Stimulated activated CD8-positive, alpha-beta memory T cell treated with anti-CD3 and anti-CD28 coated beads, Interleukin-12 subunit alpha, Interleukin-12 subunit beta, amount 100 ng/mL, for 1 hour (primary cell): ENCODE results near the gene KIF3B.
"Not testable (repeated sequence)": the region's sequence is repeated elsewhere in the genome, so short reads cannot be mapped to it uniquely, and the experiment has no call there.

Source experiments
- DNase-seq: peaks from one replicate; pipeline ENCODE4 v3.0.0-alpha.2; 2020; ENCODE audit warnings: low read depth

KIF3B gene

DNA sequence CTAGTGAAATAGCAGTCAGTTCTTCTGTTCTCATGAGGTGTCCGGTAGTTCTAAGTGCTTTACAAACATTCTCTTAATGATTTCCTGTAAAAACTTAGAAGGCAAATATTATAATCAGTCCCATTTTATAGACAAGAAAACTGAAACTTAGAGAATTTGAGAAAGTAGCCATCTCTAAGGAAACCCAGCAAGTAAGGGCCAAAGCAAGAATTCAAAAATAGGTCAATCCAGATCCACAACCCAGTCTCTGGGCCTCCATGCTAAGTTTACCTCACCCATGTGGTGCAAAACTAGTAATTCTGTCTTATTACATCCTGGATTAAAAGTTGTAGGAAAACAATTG is 53.1 kb downstream of the KIF3B start:
- no peak for DNase-seq

GRCh38 chr20:32332614-32333013 is 55.2 kb downstream of the KIF3B start:
- DNase-seq = no peak

DNA sequence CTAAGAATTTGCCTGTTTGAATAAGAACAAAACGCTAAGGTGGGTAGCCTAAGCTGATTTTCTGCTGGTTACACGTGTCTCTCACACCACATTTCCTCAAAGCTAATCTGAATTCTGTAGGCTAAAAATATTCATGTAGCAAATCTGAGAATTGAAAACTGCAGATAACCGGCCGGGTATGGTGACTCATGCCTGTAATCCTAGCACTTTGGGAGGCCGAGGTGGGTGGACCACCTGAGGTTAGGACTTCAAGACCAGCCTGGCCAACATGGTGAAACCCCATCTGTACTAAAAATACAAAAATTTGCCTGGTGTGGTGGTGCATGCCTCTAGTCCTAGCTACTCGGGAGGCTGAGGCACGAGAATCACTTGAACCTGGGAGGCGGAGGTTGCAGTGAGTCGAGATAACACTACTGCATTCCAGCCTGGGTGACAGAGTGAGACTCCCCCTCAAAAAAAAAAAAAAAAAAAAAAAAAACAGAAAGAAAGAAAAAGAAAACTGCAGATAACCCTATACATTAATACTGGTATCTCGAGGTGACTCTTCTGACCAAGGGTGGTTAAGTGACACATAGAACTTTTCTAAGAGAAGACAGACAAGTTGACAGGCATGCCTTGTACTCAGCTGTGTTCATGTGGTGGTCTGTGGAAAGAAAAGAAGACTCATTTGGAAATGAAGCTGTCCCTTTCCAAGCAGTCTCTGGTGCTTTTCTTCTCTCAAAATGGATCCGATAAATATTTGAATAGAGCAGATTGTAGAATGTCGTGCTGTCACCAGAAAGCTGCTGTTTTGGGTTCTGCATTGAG is 55.9 kb downstream of the KIF3B start:
- no peak for DNase-seq

DNA sequence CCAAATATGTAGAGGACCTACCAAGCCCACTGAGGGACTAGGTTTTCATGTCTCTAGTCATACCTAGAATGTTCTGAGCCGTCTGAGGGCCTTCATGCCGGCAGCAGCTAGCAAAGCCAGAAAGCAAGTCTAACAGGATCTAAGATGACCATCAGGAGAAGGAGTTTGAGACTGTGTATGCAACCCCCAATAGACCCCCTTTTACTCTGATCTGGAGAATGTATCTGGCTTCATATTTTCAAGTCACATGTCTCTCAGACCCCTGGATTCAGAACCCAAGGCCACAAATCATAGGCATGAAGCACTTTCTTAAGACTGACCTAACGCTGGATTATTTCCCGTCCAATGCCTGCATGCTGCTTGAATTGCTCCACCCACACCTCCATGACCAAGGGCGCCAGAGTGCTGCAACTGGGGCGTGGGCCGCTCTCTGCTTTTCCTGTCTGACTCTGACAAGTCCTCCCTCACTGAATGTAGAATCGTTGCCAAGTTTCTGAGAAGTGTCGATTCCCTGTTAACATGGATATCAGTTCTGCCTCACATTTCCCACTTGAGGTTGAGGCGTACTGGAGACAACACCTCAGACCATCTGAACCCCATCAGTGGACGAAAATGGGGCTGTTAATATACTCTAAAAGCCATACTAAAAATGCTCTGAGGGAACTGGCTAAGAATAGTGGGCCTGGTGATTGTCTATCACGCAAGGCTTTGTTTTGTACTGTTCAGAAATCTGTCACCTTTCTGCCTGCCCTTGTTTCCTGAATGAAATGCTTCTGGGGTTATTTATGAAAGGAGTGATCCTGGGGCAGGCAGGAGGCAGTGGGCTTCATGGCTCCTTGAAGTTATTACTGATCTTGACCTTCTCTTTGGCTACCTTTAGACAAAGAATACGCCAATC is 56.8 kb downstream of the KIF3B start:
- peak; percentile 14 for DNase-seq

DNA sequence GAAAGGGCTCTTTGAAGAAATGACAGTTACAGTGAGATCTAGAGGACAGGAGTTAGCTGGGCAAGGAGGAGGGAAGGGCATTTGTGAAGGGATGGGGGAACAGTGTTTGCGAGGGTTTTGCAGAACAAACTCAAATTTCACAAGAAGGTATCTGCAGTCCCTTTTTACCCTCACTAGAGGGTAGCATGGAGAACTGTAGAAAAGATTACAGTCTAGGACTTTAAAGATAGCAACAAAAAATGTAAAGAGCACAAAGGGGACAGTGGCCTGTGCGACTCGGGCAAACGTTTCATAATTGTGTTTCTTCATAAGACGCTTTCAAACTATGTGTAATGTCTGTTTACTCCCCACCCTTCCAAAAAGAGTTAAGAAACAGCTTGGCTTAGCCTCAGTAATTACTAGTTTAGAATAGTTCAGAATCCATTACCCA is 59.5 kb downstream of the KIF3B start:
- no peak for DNase-seq

DNA sequence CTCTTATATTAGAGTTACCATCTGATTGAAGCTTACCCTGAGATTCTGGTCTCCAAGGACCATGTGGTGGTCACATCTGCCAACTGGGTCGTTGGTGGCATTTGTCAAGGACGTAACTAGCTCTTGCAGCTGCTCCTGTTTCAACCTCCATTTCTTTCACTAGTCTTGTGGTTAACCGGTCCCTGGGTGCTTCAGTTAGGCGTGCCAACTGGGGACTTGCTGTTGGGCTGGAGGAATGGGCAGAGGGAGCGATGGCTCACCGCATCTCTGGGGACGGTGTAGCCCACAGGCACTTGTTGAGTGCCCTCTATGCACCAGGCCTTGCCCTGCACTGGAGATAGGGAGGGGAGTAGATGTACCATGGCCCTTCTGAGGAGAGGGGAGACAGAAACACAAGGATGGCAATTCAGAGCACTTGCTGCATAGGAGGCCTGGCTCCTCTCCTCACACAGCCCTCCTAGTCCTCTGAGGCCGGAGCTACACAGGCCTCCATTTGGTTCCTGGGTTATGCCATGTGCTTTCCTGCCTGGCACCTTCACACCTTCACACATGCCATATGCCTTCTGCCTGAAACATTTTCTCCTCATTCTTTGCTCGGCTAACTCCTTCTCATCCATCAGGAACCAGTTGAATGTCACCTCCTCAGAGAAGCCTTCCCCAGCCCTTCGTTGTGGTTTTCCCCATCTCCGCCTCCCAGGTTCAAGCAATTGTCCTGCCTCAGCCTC is 60.6 kb downstream of the KIF3B start:
- no peak for DNase-seq

DNA sequence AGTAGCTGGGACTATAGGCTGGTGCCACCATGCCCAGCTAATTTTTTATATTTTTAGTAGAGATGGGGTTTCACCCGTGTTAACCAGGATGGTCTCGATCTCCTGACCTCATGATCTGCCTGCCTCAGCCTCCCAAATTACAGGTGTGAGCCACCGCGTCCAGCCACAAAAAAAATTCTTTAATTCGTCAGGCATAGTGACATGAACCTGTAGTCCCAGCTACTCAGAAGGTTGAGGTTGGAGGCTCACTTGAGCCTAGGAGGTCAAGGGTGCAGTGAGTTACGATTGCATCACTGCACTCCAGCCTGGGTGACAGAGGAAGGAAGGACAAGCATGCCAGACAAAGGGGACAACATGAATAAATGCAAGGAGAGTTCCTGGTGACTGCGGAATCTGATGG is 61.2 kb downstream of the KIF3B start:
- DNase-seq = no peak

DNA sequence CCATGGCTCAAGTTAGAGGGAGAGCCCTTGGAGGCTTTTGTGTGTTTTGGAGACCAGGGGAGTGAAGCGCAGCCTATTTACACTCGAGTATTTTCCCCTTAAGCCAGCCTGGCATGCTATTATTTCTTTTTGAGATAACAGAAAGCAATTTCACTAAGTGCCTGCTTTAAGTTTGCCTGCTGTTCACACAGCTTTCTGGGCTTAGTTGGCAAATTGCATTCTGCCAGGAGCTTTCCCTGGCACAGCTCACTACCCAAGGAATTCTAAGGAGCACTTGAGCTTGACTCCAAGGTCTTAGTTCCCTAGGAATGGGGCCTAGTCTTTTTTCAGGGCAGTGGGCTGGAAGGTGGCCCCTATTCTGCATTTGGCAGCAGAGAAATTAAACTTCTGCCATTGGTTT is 61.7 kb downstream of the KIF3B start:
- DNase-seq = no peak

DNA sequence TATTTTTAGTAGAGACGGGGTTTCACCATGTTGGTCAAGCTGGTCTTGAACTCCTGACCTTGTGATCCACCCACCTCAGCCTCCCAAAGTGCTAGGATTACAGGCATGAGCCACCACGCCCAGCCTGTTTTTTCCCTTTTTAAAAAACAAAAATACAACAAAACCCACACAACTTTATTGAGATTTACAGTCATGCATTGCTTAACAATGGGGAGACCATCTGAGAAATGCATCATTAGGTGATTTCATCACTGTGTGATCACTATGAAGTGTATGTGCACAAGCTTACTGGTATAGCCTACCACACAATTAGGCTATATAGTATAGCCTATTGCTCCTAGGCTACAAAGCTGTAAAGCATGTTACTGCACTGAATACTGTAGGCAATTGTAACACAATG is 63.6 kb downstream of the KIF3B start:
- DNase-seq = not testable (repeated sequence)

- DNase-seq = no peak
Observed at GRCh38 chr20:32343439-32343838, 66.0 kb downstream of the KIF3B start.

DNA sequence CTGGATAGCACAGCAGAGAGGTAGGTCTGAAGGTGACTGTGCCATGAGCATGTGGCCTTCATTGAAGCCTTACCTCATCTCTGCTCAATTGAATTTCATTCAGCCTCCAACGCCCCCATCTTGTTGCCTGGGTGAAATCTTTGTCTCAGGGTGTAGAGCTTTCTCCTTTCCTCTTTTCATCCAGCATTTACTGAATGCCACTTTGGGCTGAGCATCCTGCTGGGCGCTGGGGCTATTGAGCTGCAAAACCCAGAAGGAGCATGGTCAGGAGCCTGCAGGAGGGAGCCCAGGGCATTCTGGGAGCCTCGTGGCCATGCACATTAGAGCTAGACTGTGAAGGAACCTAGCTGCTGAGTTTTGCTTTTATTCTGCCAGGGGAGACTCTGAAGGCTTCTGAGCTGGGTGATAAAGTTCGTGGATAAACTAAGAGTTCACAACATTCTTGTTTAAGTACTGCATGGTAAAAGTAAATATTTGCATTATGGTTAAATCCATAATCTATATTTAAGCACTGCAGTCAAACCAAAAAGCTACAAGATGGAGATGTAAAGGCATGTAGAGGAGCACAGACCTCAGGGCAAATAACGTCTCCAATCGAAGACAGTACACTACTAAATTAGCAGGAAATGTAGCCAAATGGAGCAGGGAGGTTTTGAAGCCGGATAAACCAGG is 67.5 kb downstream of the KIF3B start:
- no peak for DNase-seq

- no peak for DNase-seq
Observed at GRCh38 chr20:32348207-32348606, 70.8 kb downstream of the KIF3B start.

DNA sequence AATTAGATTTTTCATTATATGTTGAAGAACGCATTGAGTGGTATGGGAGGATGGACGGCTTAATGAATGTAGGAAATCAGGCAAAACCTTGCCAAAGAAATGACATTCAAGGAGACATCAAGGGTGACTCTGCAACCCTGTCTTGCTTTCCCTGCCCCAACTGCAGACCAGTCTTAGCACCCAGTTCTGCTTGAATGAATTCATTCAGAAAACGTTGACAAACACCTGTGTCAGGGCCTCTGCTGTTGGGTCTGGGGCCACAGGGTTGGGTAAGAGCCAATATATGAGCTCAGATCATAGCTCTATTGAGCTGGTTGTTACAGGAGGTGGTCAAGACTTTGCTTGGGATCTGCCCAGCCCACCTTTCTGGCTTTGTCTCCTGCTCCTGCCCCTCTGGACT is 73.0 kb downstream of the KIF3B start:
- no peak for DNase-seq

GRCh38 chr20:32352121-32352720 is 74.8 kb downstream of the KIF3B start:
- no peak for DNase-seq

DNA sequence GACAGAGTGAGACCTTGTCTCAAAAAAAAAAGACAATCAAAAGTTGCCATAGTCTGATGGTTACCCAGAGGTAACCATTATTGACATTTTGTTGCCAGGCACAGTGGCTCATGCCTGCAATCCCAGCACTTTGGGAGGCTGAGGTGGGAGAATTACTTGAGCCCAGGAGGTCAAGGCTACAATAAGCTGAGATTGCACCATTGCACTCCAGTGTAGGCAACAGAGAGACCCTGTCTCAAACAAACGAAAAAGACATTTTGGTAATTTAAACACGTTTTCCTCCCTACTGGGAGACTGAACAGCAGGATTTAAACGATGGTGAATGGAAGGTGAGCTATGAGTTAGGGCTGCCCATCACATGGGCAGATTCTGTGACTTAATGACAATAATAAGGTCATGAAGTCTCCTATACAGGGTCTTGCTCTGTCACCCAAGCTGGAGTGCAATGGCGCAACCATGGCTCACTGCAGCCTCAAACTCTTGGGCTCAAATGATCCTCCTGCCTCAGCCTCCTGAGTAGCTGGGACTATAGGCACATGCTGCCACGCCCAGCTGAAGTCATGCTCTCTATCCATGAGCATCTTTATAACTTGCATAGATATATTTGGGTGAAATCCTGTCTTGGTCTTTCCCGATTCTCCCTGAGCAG is 76.5 kb downstream of the KIF3B start:
- no peak for DNase-seq

DNA sequence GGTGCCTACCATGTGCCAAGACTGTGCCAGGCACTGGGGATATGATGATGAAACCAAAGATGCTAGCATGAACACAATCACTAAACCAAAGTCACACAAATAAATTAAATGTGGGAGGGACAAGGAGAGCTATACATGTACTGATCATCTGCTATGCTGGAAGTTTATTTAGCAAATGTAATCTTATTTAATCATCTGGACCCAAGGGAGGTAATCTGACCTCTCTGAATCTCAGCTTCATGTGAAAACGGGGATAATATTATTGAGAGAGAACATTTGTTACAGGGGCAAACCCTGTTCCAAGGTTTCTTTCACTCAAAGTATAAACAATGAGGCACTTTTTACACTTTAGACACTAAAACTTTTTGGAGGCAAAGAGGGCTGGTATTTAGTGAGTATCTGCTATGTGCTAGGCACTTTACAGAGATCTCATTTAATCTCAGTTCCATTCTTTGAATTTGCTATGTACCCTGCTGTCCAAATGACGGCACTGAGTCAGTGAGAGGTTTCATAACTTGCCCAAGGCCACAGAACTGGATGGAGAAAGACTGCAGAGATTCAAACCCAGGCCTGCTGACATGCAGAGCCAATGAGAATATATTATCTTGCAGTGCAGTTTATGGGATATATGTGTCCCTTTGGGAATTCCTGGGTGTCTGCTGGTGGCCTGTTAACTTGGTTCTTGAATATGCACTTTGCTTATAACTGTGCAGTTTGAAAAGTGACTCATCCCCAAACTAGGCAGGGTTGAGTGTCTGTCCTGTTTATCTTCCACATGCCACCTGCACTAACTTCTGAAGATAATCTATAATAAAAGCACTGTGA is 77.4 kb downstream of the KIF3B start:
- DNase-seq = no peak

GRCh38 chr20:32355417-32355841 is 78.0 kb downstream of the KIF3B start:
- no peak for DNase-seq

DNA sequence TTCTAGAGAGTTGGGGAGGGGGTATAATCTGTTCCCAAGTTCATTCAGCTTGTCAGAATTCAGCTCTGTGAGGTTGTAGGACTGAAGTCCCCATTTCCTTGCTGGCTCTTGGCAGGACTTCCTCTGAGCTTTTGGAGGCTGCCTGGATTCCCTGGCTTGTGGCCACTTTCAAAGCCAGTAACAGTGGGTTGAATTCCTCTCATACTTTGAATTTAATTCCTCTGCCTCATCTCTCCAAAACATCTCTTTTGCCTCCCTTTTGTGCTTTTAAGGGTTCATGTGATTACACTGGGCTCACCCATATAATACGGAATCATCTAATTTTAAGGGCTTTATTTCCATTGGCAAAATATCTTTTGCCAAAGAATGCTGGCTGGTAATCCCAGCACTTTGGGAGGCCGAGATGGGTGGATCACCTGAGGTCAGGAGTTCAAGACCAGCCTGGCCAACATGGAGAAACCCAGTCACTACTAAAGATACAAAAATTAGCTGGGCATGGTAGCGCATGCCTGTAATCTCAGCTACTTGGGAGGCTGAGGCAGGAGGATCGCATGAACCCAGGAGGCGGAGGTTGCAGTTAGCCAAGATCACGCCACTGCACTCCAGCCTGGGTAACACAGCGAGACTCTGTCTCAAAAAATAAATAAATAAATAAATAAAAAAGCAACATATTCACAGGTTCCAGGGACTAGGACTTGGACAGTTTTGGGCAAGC is 78.6 kb downstream of the KIF3B start:
- not testable (repeated sequence) for DNase-seq

GRCh38 chr20:32356622-32357374 is 79.3 kb downstream of the KIF3B start:
- no peak for DNase-seq
